SW480 (cell line): Measurements from ENCODE around the gene TTC19.
"Not testable (repeated sequence)": the region's sequence is repeated elsewhere in the genome, so short reads cannot be mapped to it uniquely, and the experiment has no call there.

ENCODE experiments used
- DNase-seq: peaks from one replicate; pipeline ENCODE4 v3.0.0-alpha.2; 2016; ENCODE audit warnings: low spot score

The TTC19 gene

GRCh38 chr17:16027708-16028584 lies 28.3 kb downstream of the TTC19 start:
- peak; percentile 82 for DNase-seq

DNA sequence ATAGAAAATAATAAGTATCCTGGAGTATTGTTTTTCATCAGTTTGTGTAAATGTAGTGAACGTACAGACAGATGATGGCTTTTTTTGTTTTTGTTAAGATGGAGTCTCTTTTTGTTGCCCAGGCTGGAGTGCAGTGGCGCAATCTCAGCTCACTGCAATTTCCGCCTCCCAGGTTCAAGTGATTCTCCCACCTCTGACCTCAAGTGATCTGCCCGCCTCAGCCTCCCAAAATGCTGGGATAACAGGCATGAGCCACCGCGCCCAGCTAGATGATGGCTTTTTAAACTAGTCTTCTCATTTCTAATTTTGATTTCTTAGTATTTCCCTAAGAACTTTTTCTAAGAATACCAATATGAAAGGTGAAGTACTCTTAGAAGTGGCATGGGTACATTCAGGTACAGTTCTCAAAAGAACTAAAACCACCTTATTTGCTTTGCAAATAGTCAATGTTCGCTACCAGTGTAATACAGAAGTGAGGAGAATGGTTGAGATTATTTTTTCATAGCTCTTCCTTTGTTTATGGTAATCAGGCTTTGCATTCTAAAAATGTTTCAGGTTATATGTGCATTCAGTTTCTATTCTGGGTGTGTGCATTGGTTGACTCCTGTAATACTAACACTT lies 34.2 kb downstream of the TTC19 start:
- DNase-seq, result no peak

GRCh38 chr17:16036261-16036660 lies 36.6 kb downstream of the TTC19 start:
- DNase-seq, result no peak

DNA sequence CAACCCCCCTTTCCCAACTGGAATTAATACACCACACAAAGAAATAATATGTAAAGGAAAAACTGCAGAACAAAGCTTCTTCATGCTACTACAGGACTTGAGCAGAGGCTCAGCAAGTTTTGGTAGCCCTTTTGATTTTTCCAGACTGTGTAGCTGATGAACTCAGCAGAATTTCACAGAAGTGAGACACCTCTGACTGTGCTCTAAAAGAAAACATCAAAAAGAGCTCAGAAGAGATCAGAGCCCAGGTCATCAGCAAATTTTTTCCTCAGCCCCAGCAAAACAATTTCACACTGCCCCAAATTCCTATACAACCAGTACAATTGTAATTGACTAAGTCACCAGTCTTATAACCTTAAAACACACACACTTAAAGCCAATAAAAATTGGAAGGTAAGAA lies 38.0 kb downstream of the TTC19 start:
- no peak for DNase-seq

GRCh38 chr17:16040710-16041251 lies 41.2 kb downstream of the TTC19 start:
- no peak for DNase-seq

- DNase-seq, result no peak
Observed at GRCh38 chr17:16044487-16044886, 44.9 kb downstream of the TTC19 start.

GRCh38 chr17:16046966-16047365 lies 47.3 kb downstream of the TTC19 start:
- no peak for DNase-seq

- DNase-seq, result no peak
Observed at GRCh38 chr17:16048811-16049449, 49.3 kb downstream of the TTC19 start.

- DNase-seq, result no peak
Observed at GRCh38 chr17:16050844-16051243, 51.2 kb downstream of the TTC19 start.

GRCh38 chr17:16052486-16052885 lies 52.9 kb downstream of the TTC19 start:
- DNase-seq, result no peak

- DNase-seq, result not testable (repeated sequence)
Observed at GRCh38 chr17:16055139-16055538, 55.5 kb downstream of the TTC19 start.

DNA sequence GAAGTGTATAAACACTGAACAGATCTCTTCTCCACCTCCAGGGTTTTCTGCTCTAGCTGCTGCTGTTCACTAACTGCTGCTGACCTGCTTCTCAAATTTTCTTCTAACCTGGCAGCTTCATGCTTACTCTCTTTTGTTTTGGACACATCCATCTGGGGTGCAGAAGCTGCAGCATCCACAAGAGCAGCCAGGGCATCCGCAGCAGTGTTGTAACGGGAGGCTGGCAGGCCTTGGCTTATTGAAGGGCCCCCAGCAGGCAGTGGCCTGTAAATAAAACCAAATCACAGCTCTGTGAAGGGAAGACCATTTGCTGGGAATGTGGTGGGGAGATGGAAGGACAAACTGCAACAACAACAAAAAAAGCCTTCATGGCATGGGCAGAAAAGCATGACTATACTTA lies 62.0 kb downstream of the TTC19 start:
- DNase-seq, result no peak

GRCh38 chr17:16066125-16066524 lies 66.5 kb downstream of the TTC19 start:
- DNase-seq, result no peak

GRCh38 chr17:16068323-16068722 lies 68.7 kb downstream of the TTC19 start:
- DNase-seq, result no peak

- no peak for DNase-seq
Observed at GRCh38 chr17:16072031-16072430, 72.4 kb downstream of the TTC19 start.

DNA sequence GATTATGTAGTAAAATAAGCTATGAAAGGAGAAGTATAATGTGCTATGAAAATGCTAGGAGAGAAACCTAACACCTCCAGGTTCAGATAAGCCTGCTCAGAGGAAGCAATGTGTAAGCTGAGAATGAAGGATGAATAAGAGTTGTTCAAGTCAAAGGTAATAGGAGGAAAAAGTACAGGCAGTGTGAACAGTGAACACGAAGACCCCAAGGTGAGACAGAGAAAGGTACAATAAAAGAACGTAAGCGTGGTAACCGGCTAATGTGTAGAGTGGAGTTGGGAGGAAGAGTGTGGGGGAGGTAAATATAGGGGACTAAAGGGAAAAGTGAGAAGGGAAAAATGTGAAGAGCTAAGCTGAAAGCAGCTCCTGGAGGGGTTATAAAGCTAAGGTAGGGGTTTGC lies 74.2 kb downstream of the TTC19 start:
- DNase-seq, result no peak

- no peak for DNase-seq
Observed at GRCh38 chr17:16074423-16074822, 74.8 kb downstream of the TTC19 start.

DNA sequence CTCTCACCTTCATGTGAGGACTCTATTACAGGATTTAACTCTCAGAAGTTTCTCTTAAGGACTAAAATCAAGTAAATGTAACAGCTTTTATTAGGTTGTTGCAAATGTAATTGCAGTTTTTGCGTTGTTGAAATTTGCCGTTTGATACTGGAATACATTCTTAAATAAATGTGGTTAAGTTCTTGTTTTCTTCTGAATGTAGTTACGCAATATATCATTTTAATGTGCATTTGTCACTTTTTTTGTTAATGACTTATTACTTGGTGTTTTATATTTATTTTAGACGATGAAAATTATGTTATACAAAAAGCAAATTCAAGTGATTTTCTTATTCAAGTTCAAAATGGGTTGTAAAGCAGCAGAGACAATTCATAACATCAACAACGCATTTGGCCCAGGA lies 76.3 kb downstream of the TTC19 start:
- DNase-seq, result no peak
